IPS-NIHi7 (cell line): ENCODE measurements around the gene NUTM2F.
"Not testable (repeated sequence)": the region's sequence is repeated elsewhere in the genome, so short reads cannot be mapped to it uniquely, and the experiment has no call there.

ENCODE experiments used
- DNase-seq: peaks from one replicate; pipeline ENCODE4 v3.0.0; 2012; ENCODE audit warnings: mixed read lengths; ENCODE audit errors: extremely low spot score

The NUTM2F gene

GRCh38 chr9:94328544-94328943 is at the start of gene NUTM2F:
Gene NUTM2F, minus strand, starts transcription at chr9:94328644. Its CDS starts 21 bp downstream, at chr9:94328623.
- not testable (repeated sequence) for DNase-seq

GRCh38 chr9:94375197-94375596 is 46.8 kb upstream of the NUTM2F start:
- DNase-seq: not testable (repeated sequence)

GRCh38 chr9:94374176-94375056 is 46.0 kb upstream of the NUTM2F start:
- peak; percentile 88 for DNase-seq

- DNase-seq: not testable (repeated sequence)
Measured at GRCh38 chr9:94373779-94374175, 45.3 kb upstream of the NUTM2F start.

- DNase-seq: not testable (repeated sequence)
Measured at GRCh38 chr9:94370266-94370665, 41.8 kb upstream of the NUTM2F start.

- not testable (repeated sequence) for DNase-seq
Measured at GRCh38 chr9:94364093-94364614, 35.7 kb upstream of the NUTM2F start.

- DNase-seq: not testable (repeated sequence)
Measured at GRCh38 chr9:94357158-94357557, 28.7 kb upstream of the NUTM2F start.

- not testable (repeated sequence) for DNase-seq
Measured at GRCh38 chr9:94351901-94352723, 23.7 kb upstream of the NUTM2F start.

GRCh38 chr9:94348754-94349153 is 20.3 kb upstream of the NUTM2F start:
- not testable (repeated sequence) for DNase-seq

- DNase-seq: not testable (repeated sequence)
Measured at GRCh38 chr9:94347451-94347850, 19.0 kb upstream of the NUTM2F start.

GRCh38 chr9:94341703-94342102 is 13.3 kb upstream of the NUTM2F start:
- not testable (repeated sequence) for DNase-seq

- DNase-seq: not testable (repeated sequence)
Measured at GRCh38 chr9:94340750-94341149, 12.3 kb upstream of the NUTM2F start.

GRCh38 chr9:94339657-94340056 is 11.2 kb upstream of the NUTM2F start:
- DNase-seq: not testable (repeated sequence)

- not testable (repeated sequence) for DNase-seq
Measured at GRCh38 chr9:94338723-94339122, 10.3 kb upstream of the NUTM2F start.

- not testable (repeated sequence) for DNase-seq
Measured at GRCh38 chr9:94336445-94336844, 8.0 kb upstream of the NUTM2F start.

GRCh38 chr9:94325583-94325982 is 2.9 kb downstream of the NUTM2F start:
- not testable (repeated sequence) for DNase-seq

- not testable (repeated sequence) for DNase-seq
Measured at GRCh38 chr9:94323153-94323798, 5.2 kb downstream of the NUTM2F start.

GRCh38 chr9:94322342-94322940 is 6.0 kb downstream of the NUTM2F start:
- DNase-seq: peak; percentile 0

- DNase-seq: not testable (repeated sequence)
Measured at GRCh38 chr9:94317949-94318657, 10.3 kb downstream of the NUTM2F start.

GRCh38 chr9:94316236-94316635 is 12.2 kb downstream of the NUTM2F start:
- DNase-seq: not testable (repeated sequence)
